GM10266 (cell line): Measurements from ENCODE around the gene SLC39A11.
"Not testable (repeated sequence)": the region's sequence is repeated elsewhere in the genome, so short reads cannot be mapped to it uniquely, and the experiment has no call there.

ENCODE experiments used
- DNase-seq: peaks from one replicate; pipeline ENCODE4 v3.0.0; 2012; ENCODE audit errors: extremely low spot score
- TF ChIP-seq, protein P1 (sequence below): IDR thresholded peaks from 2 replicates; pipeline ENCODE4 v1.5.1; 2012; ENCODE audit warnings: mild to moderate bottlenecking, low read depth; ENCODE audit not compliant: control insufficient read depth, insufficient read depth; ENCODE audit errors: missing control alignments

SLC39A11 gene

DNA sequence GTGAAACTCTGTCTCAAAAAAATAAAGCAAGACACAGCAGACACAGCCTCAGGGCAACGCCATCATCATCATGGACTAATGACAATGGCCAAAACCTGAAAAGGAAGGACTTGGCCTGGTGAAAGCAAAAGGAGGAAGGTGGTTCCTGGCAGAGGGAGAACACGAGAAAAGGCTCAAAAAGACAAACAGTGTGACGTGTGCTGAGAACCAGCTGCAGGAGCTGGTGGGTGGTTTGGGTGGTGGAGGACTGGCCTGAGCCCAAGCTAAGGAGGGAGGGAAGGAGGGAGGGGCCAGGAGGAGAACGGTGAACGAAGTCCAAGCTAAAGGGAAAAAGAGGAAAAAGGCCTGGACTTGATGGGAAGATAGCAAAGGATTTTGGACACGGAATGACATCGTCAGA lies 85.1 kb downstream of the SLC39A11 start:
- no peak for DNase-seq
- TF ChIP-seq, protein P1, sequence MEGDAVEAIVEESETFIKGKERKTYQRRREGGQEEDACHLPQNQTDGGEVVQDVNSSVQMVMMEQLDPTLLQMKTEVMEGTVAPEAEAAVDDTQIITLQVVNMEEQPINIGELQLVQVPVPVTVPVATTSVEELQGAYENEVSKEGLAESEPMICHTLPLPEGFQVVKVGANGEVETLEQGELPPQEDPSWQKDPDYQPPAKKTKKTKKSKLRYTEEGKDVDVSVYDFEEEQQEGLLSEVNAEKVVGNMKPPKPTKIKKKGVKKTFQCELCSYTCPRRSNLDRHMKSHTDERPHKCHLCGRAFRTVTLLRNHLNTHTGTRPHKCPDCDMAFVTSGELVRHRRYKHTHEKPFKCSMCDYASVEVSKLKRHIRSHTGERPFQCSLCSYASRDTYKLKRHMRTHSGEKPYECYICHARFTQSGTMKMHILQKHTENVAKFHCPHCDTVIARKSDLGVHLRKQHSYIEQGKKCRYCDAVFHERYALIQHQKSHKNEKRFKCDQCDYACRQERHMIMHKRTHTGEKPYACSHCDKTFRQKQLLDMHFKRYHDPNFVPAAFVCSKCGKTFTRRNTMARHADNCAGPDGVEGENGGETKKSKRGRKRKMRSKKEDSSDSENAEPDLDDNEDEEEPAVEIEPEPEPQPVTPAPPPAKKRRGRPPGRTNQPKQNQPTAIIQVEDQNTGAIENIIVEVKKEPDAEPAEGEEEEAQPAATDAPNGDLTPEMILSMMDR, result no peak

DNA sequence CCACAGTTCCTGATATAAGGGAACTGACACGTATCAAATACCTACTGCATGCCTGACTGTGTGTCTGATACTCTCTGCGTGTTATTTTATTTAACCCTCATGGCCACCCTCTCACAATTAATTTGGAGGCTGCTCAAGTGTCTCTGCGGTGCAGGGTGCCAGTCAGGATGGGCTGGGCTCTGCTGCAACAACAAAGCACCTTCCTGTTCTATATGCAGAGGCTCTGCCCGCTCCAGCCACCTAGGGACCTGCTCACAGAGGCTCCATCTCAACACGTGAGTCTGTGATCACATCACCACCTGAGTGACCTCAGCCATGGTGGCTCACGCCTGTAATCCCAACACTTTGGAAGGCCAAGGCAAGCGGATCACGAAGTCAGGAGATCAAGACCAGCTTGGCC lies 87.1 kb downstream of the SLC39A11 start:
- TF ChIP-seq, protein P1, result no peak
- DNase-seq, result no peak

DNA sequence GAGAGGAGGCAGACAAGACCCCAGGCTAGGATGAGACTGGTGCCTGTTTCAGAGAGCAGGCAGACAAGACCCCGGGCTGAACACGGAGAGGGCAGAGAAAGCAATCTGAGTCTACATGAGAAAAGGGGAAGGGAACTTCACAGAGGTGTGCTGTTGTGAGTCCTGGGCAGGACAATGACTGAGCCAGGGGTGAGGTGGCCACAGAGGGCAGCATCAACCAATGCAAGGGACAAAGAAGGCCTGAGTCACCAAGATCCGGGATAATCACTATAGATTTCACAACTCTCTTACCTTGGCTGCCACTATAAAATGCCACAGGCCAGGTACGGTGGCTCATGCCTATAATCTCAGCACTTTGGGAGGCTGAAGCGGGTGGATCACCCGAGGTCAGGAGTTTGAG lies 89.0 kb downstream of the SLC39A11 start:
- no peak for DNase-seq
- TF ChIP-seq, protein P1, result no peak

DNA sequence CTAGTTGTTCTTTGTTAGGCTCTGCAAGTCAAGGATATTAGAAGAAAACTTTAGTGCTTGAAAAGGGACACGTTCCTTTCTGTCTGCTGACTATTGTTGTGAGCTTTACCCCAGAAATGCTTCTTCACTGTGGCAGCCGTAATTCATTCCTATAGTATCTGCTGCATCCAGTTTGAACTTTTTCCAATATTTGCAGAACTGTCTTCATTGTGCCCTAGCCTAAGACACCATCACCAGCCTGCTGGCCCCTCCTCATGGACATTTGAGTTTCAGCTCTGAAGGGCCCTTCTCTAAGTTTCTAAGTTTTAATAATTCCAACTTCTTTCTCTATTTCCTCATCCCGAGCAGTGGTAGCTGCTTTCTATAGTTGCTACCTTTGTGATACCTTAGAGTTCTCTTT lies 91.7 kb downstream of the SLC39A11 start:
- no peak for DNase-seq
- TF ChIP-seq, protein P1, result no peak

DNA sequence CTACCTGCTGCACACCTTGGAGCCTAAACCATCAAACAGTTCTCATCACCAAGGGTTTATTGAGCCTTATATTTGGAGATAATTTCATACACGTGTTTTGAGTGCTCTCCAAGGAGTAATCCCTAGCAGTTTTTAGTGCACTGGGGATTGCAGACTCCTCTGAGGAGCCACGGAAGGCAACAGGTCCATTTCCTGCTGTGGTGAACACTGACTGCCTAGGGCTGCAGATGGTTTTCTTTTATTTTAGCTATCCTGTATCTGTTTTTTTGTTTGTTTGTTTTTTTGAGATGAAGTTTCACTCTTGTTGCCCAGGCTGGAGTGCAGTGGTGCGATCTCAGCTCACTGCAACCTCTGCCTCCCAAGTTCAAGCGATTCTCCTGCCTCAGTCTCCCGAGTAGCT lies 93.0 kb downstream of the SLC39A11 start:
- DNase-seq, result not testable (repeated sequence)

DNA sequence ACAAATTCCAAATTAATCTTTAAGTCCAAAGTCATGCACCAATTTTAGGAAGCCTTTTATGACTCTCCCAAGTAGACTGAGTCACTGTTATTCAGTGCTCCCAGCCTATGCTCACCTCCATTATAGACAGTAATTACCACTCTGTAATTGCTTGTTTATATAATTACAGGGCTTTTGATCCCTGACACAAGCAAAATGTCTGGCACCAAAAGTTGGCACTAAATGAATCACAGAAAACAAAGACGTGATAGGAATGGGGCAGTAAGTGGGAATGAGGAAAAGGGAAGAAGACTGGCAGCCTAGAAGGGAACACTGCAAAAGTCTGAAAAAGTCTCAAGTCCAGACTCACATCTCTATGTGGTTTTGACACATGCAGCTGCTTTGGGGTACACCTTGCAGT lies 94.1 kb downstream of the SLC39A11 start:
- DNase-seq, result no peak
- TF ChIP-seq, protein P1, result no peak

DNA sequence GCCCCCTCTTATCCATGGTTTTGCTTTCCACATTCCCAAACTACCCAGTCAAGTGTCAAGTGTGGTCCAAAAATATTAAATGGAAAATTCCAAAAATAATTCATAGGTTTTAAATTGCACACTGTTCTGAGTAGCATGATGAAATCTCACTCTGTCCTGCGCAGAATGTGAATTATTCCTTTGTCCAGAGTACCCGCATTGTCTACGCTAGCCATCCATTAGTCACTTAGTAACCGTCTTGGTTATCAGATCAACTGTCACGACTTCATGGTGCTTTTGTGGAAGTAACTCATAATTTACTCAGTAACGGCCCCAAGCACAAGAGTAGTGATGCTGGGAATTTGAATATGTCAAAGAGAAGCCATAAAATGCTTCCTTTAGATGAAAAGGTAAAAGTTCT lies 94.9 kb downstream of the SLC39A11 start:
- no peak for DNase-seq
- TF ChIP-seq, protein P1, result no peak

DNA sequence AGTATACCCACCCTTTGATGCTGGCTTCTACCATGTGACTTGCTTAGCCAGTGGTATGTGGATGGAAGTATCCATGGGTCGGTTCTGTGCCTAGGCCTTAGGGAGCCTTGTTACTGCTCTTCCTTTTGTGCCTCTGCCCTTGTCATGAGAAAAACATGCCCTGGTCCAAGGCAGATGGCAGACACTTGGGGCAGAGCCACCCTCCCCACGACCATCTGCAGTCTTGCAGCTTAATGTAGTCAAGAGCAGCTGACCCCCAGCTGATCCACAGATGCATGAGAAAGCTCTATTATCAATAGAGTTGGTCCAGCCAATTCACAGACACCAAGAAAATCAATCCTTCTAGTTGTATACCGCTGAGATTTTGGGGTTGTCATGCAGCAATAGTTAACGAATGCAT lies 95.7 kb downstream of the SLC39A11 start:
- TF ChIP-seq, protein P1, result no peak
- no peak for DNase-seq
